ENCODE data around the gene PDZRN3. TPM values are rescaled to one million over a fixed set of nuclear protein-coding genes. Genes with fewer than 3 reads are reported as not detected.

Gene PDZRN3
- total RNA-seq, 1 experiment from 2014 or later, result 5.9 TPM

DNA sequence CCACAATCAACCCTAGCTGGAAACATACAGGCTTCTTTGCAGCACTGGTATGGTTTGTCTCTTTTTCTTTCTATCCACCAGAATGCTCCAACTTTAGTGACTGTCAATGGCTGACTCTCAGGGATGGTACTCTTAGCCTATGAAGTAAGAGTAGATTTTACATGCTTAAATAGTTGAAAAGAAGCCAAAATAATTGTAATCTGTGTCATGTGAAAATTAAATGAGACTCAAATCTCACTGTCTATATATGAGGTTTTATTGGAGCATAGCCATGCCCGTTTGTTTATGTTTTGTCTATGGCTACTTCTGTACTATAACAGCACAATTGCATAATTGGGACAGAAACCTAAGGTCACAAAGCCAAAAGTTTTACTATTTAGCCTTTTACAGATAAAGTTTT lies 29.1 kb upstream of the PDZRN3 start:
- Histone ChIP-seq H3K4me1 (ENCODE audit: insufficient read depth, low read length) (peaks cover 4% of the 10 kb centered on the region; the same call in 1 of the 2 replicates), H4K8ac (replicated peaks; ENCODE audit: insufficient read length, low read depth, low read length) (no peak overlapping the region), H3K27ac (ENCODE audit: insufficient read length, low read depth, low read length) (no peak overlapping the region), H3K14ac (ENCODE audit: insufficient read depth, low read length) (no peak overlapping the region), H4K91ac (ENCODE audit: insufficient read length, low read depth, low read length) (no peak overlapping the region), H3K4ac (ENCODE audit: low read depth, low read length) (no peak overlapping the region), H3K18ac (ENCODE audit: insufficient read length, low read depth, low read length) (no peak overlapping the region), H3K4me2 (ENCODE audit: insufficient read depth, insufficient read length, low read length) (no peak overlapping the region), H2AK5ac (ENCODE audit: insufficient read length, low read length) (no peak overlapping the region), H2BK15ac (ENCODE audit: low read depth, low read length) (no peak overlapping the region), H3K27me3 (ENCODE audit: insufficient read depth, low read length) (no peaks in the 10 kb centered on the region), H3K56ac (ENCODE audit: insufficient read length, low read depth, low read length) (no peak overlapping the region), H2BK120ac (ENCODE audit: low read depth, low read length, poor library complexity, severe bottlenecking) (no peak overlapping the region), H2BK5ac (ENCODE audit: insufficient read length, low read length) (no peak overlapping the region), H3K9me3 (ENCODE audit: control insufficient read depth, low read depth, low read length) (no peaks in the 10 kb centered on the region), H2BK12ac (ENCODE audit: insufficient read length, low read depth, low read length) (no peak overlapping the region), H3T11ph (ENCODE audit: low read length) (no peak overlapping the region), H3K9ac (ENCODE audit: extremely low read depth, insufficient read length, low read length) (no peak overlapping the region), H4K20me1 (ENCODE audit: control insufficient read depth, insufficient read depth, insufficient read length) (no peaks in the 10 kb centered on the region), H3K79me1 (ENCODE audit: insufficient read depth, low read depth, low read length, poor library complexity, severe bottlenecking) (no peaks in the 10 kb centered on the region), H2BK20ac (ENCODE audit: low read depth, low read length, poor library complexity, severe bottlenecking) (no peak overlapping the region), H4K5ac (ENCODE audit: insufficient read length, low read depth, low read length) (no peak overlapping the region), H3K23me2 (ENCODE audit: insufficient read length, low read depth, low read length, poor library complexity, severe bottlenecking) (no peaks in the 10 kb centered on the region), H3K23ac (ENCODE audit: insufficient read length, low read depth, low read length) (no peak overlapping the region), H2AFZ (ENCODE audit: low read length) (no peak overlapping the region), H3K79me2 (ENCODE audit: insufficient read depth, low read length) (no peaks in the 10 kb centered on the region)
- no peaks in the 10 kb centered on the region for H3K9me3 Mint-ChIP-seq
- no peak for DNase-seq
- peaks cover 11 to 12% of the 10 kb centered on the region in 2 experiments for H3K4me1 Mint-ChIP-seq
- H3K27ac Mint-ChIP-seq, result no peak overlapping the region
- TF ChIP-seq, protein P1, sequence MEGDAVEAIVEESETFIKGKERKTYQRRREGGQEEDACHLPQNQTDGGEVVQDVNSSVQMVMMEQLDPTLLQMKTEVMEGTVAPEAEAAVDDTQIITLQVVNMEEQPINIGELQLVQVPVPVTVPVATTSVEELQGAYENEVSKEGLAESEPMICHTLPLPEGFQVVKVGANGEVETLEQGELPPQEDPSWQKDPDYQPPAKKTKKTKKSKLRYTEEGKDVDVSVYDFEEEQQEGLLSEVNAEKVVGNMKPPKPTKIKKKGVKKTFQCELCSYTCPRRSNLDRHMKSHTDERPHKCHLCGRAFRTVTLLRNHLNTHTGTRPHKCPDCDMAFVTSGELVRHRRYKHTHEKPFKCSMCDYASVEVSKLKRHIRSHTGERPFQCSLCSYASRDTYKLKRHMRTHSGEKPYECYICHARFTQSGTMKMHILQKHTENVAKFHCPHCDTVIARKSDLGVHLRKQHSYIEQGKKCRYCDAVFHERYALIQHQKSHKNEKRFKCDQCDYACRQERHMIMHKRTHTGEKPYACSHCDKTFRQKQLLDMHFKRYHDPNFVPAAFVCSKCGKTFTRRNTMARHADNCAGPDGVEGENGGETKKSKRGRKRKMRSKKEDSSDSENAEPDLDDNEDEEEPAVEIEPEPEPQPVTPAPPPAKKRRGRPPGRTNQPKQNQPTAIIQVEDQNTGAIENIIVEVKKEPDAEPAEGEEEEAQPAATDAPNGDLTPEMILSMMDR (conservative IDR thresholded peaks at IDR 0.05), result no peak
- no CpG with 5 or more reads among the region's 1 CpG for WGBS (ENCODE audit: extremely low coverage, insufficient read length, low lambda C conversion rate)
- peaks cover 2% of the 10 kb centered on the region; the same call in 1 of the 2 replicates for H3K27me3 Mint-ChIP-seq (ENCODE audit: low read depth)
- no peaks in the 10 kb centered on the region for H3K36me3 Mint-ChIP-seq (ENCODE audit: insufficient read depth in 1 of 3, low read depth in 3 of 3)
- H3K4me3 Mint-ChIP-seq, result no peak overlapping the region

All from H9 (cell line).